Stimulated activated CD4-positive, alpha-beta T cell treated with anti-CD3 and anti-CD28 coated beads, Interleukin-2, amount 100 ng/mL, for 4 hours (primary cell): ENCODE results near the gene SLC22A6.

Experiments used
- DNase-seq: peaks from one replicate; pipeline ENCODE4 v3.0.0-alpha.2; 2020; ENCODE audit warnings: low read depth

Gene SLC22A6

GRCh38 chr11:62931499-62932278, 53.1 kb downstream of the SLC22A6 start:
- DNase-seq = no peak

- DNase-seq = no peak
These were observed 54.1 kb downstream of the SLC22A6 start for GRCh38 chr11:62930666-62931065.

- no peak for DNase-seq
These were observed 54.6 kb downstream of the SLC22A6 start for GRCh38 chr11:62930157-62930556.

- DNase-seq = no peak
These were observed 56.8 kb downstream of the SLC22A6 start for GRCh38 chr11:62928011-62928410.

GRCh38 chr11:62926680-62927455, 57.9 kb downstream of the SLC22A6 start:
- DNase-seq = no peak
